Measurements from ENCODE around the gene CCND2.

CCND2 gene

DNA sequence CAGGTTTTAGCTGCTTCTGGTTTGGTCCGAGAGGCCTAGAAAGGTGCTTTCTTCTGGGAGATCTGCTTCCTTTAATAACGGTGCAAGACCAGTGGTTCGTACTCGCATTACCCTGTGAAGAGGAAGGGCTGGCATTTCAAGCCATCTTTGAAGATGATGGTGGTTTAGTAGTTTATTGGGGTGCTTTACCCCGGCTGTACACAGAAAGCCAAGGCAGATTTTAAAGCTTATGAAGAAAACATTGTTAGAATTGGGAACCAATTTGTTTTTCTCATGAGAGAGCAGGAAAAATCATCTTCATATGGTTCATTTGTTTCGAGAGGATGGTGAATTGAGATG is 3.6 kb downstream of the CCND2 start:
- TF ChIP-seq, protein P1, sequence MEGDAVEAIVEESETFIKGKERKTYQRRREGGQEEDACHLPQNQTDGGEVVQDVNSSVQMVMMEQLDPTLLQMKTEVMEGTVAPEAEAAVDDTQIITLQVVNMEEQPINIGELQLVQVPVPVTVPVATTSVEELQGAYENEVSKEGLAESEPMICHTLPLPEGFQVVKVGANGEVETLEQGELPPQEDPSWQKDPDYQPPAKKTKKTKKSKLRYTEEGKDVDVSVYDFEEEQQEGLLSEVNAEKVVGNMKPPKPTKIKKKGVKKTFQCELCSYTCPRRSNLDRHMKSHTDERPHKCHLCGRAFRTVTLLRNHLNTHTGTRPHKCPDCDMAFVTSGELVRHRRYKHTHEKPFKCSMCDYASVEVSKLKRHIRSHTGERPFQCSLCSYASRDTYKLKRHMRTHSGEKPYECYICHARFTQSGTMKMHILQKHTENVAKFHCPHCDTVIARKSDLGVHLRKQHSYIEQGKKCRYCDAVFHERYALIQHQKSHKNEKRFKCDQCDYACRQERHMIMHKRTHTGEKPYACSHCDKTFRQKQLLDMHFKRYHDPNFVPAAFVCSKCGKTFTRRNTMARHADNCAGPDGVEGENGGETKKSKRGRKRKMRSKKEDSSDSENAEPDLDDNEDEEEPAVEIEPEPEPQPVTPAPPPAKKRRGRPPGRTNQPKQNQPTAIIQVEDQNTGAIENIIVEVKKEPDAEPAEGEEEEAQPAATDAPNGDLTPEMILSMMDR (IDR thresholded peaks at IDR 0.05; ENCODE audit: insufficient read depth, missing control alignments), result no peak
- FAIRE-seq, result no peak

DNA sequence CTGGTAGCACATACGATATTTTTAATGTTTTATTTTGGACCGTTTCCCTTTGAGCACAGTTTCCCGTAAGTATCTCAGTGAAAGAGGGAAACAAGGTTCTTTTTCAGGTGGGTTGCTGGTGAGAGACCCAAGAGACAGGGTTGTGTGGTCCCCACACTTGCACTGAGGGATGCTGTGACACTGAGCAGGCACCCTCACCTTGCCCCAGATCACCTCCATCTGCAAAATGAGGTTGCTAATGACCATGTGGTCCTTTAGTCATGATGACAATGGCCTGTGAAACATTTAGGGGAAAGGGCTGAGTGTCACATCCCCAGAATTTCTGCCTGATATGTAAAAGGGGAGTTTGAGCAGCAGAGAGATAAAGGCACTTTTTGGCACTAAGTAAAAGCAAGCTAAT is 4.3 kb downstream of the CCND2 start:
- DNase-seq (ENCODE audit: insufficient read length, low spot score) (no peak), FAIRE-seq (no peak)
- TF ChIP-seq, protein P1 (IDR thresholded peaks at IDR 0.05; ENCODE audit: insufficient read depth, missing control alignments), result no peak

More for the DNA sequence above, 3.6 kb downstream of the CCND2 start:
- DNase-seq (ENCODE audit: insufficient read length, low spot score), result no peak

DNA sequence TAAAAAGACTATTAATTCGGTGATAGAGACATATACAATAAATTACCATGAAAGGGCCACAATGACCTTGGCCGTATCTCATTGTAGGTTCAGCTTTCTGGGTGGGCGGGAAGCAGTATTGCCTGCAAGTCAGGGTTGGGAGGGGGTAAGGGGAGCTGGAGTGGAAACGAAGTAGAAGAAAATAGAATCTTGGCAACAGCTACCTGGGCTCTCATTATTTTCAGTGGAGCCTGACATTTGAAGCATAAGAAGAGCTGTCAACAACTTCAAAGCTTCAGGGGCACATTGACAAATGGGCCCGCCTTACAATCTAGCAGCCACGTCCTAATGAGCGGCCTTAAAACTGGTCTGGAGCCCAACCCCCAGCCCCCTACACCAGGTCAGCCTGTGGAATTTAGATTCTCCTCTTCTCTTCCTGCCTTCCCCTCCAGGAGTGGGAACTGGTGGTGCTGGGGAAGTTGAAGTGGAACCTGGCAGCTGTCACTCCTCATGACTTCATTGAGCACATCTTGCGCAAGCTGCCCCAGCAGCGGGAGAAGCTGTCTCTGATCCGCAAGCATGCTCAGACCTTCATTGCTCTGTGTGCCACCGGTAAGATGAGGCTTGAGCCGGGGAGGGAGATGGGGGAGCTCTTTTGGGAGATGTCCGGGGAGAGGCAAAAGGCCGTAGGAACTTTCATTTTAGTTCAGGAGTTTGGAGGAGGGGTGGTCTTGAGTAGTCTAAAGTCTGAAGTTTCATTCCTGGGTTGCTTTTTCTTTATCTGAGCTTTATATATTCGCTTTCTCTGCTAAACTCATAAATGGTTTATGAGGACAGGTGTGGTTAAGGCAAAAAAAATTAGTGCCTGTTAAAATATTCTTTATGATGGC is 5.0 kb downstream of the CCND2 start:
- no peak for FAIRE-seq
- TF ChIP-seq, protein P1 (IDR thresholded peaks at IDR 0.05; ENCODE audit: insufficient read depth, missing control alignments), result no peak
- DNase-seq (ENCODE audit: insufficient read length, low spot score), result no peak

DNA sequence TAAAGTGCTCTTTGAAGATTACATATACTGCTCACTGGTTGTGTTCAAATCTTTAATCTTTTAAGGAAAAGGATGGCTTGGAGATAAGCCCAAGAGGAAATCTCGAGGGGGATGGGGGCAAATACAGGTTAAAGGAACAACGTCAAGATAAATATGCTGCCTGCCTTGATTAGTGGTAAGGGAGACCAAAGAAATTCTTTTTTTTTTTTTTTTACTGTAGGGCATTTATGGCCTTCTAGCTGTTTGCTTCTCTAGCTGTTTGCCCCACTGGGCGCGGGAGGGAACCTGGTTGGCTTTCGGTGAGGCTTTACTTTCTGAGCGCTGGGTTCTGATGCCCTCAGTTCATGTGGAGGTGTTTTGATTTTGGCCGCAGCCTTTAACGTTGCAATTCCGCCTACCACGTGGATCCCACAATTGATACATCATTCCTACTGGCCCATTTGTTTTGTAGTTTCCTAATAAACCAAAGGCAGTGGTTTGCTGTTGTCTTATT is 5.7 kb downstream of the CCND2 start:
- TF ChIP-seq, protein P1 (IDR thresholded peaks at IDR 0.05; ENCODE audit: insufficient read depth, missing control alignments), result no peak
- FAIRE-seq, result no peak
- no peak for DNase-seq (ENCODE audit: insufficient read length, low spot score)

DNA sequence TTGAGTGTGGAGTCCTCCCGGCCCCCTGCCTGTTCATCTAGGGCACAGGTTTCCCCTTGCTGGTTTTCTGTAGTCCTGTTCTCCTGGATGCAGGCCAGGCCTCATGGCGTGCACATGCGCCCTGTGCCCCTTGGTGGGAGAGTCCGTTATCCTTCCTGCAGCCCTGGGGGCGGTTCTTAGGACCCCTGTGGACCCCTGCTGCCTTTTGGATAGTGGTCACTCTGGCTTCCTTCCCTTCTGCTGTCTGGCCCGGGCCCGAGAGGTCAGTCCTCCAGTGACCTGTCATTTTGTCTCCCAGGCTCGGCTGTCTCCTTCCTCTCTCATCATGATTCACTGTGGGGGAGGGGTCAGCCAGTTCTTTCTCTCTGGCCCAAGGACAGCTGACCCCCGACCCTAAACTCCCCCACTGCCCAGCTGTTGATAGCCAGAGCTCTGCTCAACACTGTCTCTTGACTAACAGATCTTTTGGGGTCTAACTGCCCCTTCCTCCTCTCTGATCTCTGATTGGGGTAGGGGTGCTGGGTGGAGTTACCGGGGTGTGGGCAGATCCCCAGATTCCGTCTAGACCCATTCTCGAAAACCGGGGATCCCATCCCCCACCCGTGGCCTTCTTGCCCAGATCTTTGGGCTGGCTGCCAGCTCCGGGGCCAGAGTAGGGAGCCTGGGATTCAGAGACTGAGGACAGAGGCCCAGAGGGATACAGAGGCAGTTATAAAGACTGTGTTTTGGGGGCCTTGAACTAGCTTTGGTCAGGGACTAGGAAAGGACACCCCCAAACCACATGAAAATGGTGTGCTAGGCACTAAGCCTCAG is 7.0 kb downstream of the CCND2 start:
- TF ChIP-seq, protein P1 (IDR thresholded peaks at IDR 0.05; ENCODE audit: insufficient read depth, missing control alignments), result no peak
- no peak for DNase-seq (ENCODE audit: insufficient read length, low spot score)
- FAIRE-seq, result no peak

DNA sequence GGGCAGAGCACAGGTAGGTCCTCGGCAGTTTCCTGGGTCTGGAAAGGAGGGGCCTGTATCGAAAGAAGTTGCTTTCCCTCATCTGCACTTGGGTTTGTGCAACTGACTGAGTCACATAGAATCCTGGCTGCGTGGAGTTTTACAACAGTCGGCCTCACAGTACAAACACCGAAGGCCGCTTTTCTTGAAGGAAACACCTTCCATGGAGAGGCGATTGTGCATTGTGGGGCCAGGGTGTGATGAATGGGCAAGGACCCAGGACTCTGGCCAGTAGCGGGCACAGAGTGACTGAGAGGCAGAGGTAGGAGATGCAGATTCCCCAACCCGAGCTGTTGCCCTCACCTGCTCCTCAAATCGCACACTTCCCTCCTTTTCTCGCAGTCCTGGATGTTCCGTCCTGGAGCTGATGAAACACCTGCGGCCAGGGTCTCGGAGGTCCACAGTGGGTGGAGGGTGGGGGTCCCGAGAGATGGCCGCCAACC is 7.7 kb downstream of the CCND2 start:
- no peak for DNase-seq (ENCODE audit: insufficient read length, low spot score)

More for the DNA sequence above, 7.7 kb downstream of the CCND2 start:
- TF ChIP-seq, protein P1 (IDR thresholded peaks at IDR 0.05; ENCODE audit: insufficient read depth, missing control alignments), result no peak
- no peak for FAIRE-seq
